ENCODE measurements around the gene FHIT. TPM values are rescaled to one million over a fixed set of nuclear protein-coding genes. Genes with fewer than 3 reads are reported as not detected.

The FHIT gene
- total RNA-seq, 1 experiment from 2014 or later: 20.1 TPM

DNA sequence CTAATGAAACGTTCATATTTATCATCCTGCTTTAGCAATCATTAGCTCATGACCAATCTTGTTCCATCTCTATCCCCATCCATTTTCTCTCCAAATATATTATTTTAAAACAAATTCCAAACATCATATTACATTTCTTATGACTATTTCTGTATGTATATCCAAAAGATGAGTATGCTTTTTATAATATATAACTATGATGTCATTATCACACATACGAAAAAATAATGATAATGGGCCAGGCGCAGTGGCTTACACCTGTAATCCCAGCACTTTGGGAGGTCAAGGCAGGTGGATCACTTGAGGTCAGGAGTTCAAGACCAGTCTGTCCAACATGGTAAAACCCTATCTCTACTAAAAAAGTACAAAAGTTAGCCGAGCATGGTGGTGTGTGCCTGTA, 280.4 kb downstream of the FHIT start:
- POLR2A ChIA-PET: interaction anchor here (0.6 kb wide), 1 partner anchor 54 kb away, joined by 4 read pairs; no protein-coding TSS in a partner anchor
- no peaks in the 10 kb centered on the region for H3K4me1 Mint-ChIP-seq (ENCODE audit: insufficient read depth, unreplicated experiment)
- no peaks in the 10 kb centered on the region for H3K27me3 Mint-ChIP-seq (ENCODE audit: insufficient read depth, unreplicated experiment)
- no peak overlapping the region for H3K4me3 Mint-ChIP-seq (ENCODE audit: unreplicated experiment)
- CTCF ChIA-PET: no interaction called here
- TF ChIP-seq, protein P1, sequence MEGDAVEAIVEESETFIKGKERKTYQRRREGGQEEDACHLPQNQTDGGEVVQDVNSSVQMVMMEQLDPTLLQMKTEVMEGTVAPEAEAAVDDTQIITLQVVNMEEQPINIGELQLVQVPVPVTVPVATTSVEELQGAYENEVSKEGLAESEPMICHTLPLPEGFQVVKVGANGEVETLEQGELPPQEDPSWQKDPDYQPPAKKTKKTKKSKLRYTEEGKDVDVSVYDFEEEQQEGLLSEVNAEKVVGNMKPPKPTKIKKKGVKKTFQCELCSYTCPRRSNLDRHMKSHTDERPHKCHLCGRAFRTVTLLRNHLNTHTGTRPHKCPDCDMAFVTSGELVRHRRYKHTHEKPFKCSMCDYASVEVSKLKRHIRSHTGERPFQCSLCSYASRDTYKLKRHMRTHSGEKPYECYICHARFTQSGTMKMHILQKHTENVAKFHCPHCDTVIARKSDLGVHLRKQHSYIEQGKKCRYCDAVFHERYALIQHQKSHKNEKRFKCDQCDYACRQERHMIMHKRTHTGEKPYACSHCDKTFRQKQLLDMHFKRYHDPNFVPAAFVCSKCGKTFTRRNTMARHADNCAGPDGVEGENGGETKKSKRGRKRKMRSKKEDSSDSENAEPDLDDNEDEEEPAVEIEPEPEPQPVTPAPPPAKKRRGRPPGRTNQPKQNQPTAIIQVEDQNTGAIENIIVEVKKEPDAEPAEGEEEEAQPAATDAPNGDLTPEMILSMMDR (IDR thresholded peaks at IDR 0.05; ENCODE audit: unreplicated experiment): no peak
- H3K9me3 Mint-ChIP-seq (ENCODE audit: unreplicated experiment): peaks cover 9% of the 10 kb centered on the region
- no peak overlapping the region for H3K27ac Mint-ChIP-seq (ENCODE audit: low read depth, unreplicated experiment)
- intact Hi-C loops (cut with micrococcal nuclease): no loop called here
- BruUV-seq (replicated peaks): no TSS peak
- DNase-seq (ENCODE audit: unreplicated experiment): no peak
- H3K36me3 Mint-ChIP-seq (ENCODE audit: insufficient read depth, unreplicated experiment): no peaks in the 10 kb centered on the region

DNA sequence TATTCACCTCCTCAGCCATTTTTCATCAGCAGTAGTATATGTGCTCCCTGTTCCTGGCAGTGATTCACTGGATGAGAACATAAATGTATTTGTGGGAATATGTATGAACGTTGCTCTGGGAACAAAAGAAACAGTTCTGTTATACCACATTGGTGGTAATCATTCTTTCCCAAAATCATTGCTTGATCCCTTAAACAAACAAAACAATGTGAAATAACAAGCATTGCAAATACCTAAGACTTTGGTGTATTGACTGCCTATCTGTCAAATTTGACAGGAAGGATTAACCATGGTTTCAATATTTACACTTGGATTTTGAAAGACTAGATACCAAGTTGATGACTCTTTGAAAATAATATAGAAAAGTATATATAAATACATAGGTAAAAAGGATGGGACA, 284.1 kb downstream of the FHIT start:
- H3K27me3 Mint-ChIP-seq (ENCODE audit: insufficient read depth, unreplicated experiment): no peaks in the 10 kb centered on the region
- no peaks in the 10 kb centered on the region for H3K36me3 Mint-ChIP-seq (ENCODE audit: insufficient read depth, unreplicated experiment)
- H3K4me1 Mint-ChIP-seq (ENCODE audit: insufficient read depth, unreplicated experiment): no peaks in the 10 kb centered on the region
- TF ChIP-seq, protein P1 (IDR thresholded peaks at IDR 0.05; ENCODE audit: unreplicated experiment): no peak
- H3K9me3 Mint-ChIP-seq (ENCODE audit: unreplicated experiment): peaks cover 20% of the 10 kb centered on the region
- POLR2A ChIA-PET: no interaction called here
- no peak overlapping the region for H3K4me3 Mint-ChIP-seq (ENCODE audit: unreplicated experiment)
- no peak overlapping the region for H3K27ac Mint-ChIP-seq (ENCODE audit: low read depth, unreplicated experiment)
- no peak for DNase-seq (ENCODE audit: unreplicated experiment)
- BruUV-seq (replicated peaks): no TSS peak
- CTCF ChIA-PET: no interaction called here
- intact Hi-C loops (cut with micrococcal nuclease): no loop called here

DNA sequence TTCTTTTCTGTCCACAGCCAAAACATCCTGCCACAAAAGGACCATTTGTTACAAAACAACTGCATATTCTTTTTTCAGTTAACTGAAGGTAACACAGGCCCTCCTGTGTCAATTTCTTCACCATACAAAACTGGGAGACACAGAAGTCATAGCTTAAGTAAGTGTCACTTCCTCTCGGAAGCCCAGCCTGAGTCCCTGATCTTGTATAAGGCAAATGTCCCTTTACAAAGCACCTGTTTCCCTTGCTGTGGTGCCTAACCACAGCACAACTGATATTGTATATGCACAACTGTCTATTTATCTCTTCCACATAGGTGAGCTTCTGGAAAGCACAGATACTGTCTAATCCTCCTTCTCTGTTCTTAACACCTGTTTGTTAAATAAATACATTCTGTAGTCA, 293.7 kb downstream of the FHIT start:
- peaks cover 7% of the 10 kb centered on the region for H3K4me1 Mint-ChIP-seq (ENCODE audit: insufficient read depth, unreplicated experiment)
- ChIA-PET POLR2A (no interaction called here), CTCF (interaction anchor here (0.7 kb wide), 2 partner anchors 379 to 504 kb away, joined by 4 read pairs; no protein-coding TSS in a partner anchor)
- intact Hi-C loops (cut with micrococcal nuclease): no loop called here
- H3K27me3 Mint-ChIP-seq (ENCODE audit: insufficient read depth, unreplicated experiment): no peaks in the 10 kb centered on the region
- H3K4me3 Mint-ChIP-seq (ENCODE audit: unreplicated experiment): no peak overlapping the region
- H3K36me3 Mint-ChIP-seq (ENCODE audit: insufficient read depth, unreplicated experiment): no peaks in the 10 kb centered on the region
- no peak overlapping the region for H3K27ac Mint-ChIP-seq (ENCODE audit: low read depth, unreplicated experiment)
- H3K9me3 Mint-ChIP-seq (ENCODE audit: unreplicated experiment): no peaks in the 10 kb centered on the region
- TF ChIP-seq, protein P1 (IDR thresholded peaks at IDR 0.05; ENCODE audit: unreplicated experiment): no peak
- no peak for DNase-seq (ENCODE audit: unreplicated experiment)
- no TSS peak for BruUV-seq (replicated peaks)

DNA sequence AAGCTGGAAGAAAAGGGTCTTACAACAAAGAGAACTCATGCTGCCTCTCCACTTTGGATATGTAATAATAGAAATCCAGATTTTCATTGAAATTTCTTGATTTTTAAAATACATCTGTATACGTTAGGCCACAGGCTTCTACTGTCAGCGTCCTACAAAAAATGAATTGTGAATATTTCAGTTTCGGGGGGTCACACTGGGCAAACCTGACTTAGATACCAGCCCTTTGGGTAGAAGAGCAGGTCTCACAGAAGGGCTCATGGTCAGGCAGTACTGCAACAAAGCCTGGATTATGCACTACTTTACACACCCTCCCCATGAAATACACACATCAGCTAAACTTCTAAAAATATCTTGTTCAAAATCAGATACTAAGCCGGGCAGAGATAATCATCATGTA, 294.5 kb downstream of the FHIT start:
- Mint-ChIP-seq H3K27me3 (ENCODE audit: insufficient read depth, unreplicated experiment) (no peaks in the 10 kb centered on the region), H3K27ac (ENCODE audit: low read depth, unreplicated experiment) (no peak overlapping the region), H3K4me3 (ENCODE audit: unreplicated experiment) (no peak overlapping the region), H3K36me3 (ENCODE audit: insufficient read depth, unreplicated experiment) (no peaks in the 10 kb centered on the region), H3K4me1 (ENCODE audit: insufficient read depth, unreplicated experiment) (peaks cover 7% of the 10 kb centered on the region), H3K9me3 (ENCODE audit: unreplicated experiment) (no peaks in the 10 kb centered on the region)
- BruUV-seq (replicated peaks): no TSS peak
- ChIA-PET CTCF (no interaction called here), POLR2A (interaction anchor here (0.6 kb wide), 1 partner anchor 24 kb away, joined by 3 read pairs; no protein-coding TSS in a partner anchor)
- TF ChIP-seq, protein P1 (IDR thresholded peaks at IDR 0.05; ENCODE audit: unreplicated experiment): no peak
- intact Hi-C loops (cut with micrococcal nuclease): no loop called here
- DNase-seq (ENCODE audit: unreplicated experiment): no peak

Measured in MCF 10A (cell line).